Measurements from ENCODE around the gene MGAT4D. TPM values are rescaled to one million over a fixed set of nuclear protein-coding genes. Genes with fewer than 3 reads are reported as not detected.

MGAT4D gene
- total RNA-seq, 1 donor from 2014 or later: not detected

DNA sequence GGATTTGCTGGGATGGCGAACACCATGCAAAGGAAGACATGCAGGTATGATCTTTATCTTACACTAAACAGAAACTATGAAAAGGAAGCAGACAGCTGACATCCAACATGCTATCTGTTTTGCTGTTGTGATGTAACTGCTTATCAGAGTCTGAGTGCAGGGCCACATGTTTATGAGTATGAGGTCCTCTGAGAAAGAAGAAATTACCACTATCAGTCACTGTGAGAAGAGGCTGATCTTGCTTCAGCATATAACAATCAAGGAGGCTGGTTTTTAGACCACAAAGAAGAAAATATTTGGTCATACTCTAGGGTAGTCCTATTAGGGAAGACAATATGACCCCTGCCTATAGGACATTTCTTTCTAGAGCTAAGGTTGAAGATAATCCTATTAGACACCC is 89.1 kb downstream of the MGAT4D start:
- DNase-seq (ENCODE audit: low spot score, unreplicated experiment): no peak
- Mint-ChIP-seq H3K4me3 (ENCODE audit: low read depth) (no peak overlapping the region), H3K27me3 (no peaks in the 10 kb centered on the region), H3K9me3 (ENCODE audit: low read depth) (peaks cover 6% of the 10 kb centered on the region), H3K27ac (no peak overlapping the region), H3K36me3 (ENCODE audit: insufficient read depth) (peaks cover 5% of the 10 kb centered on the region), H3K4me1 (ENCODE audit: low read depth) (peaks cover 6% of the 10 kb centered on the region)
- TF ChIP-seq, protein P1, sequence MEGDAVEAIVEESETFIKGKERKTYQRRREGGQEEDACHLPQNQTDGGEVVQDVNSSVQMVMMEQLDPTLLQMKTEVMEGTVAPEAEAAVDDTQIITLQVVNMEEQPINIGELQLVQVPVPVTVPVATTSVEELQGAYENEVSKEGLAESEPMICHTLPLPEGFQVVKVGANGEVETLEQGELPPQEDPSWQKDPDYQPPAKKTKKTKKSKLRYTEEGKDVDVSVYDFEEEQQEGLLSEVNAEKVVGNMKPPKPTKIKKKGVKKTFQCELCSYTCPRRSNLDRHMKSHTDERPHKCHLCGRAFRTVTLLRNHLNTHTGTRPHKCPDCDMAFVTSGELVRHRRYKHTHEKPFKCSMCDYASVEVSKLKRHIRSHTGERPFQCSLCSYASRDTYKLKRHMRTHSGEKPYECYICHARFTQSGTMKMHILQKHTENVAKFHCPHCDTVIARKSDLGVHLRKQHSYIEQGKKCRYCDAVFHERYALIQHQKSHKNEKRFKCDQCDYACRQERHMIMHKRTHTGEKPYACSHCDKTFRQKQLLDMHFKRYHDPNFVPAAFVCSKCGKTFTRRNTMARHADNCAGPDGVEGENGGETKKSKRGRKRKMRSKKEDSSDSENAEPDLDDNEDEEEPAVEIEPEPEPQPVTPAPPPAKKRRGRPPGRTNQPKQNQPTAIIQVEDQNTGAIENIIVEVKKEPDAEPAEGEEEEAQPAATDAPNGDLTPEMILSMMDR (IDR thresholded peaks at IDR 0.05; ENCODE audit: unreplicated experiment): no peak

- H3K4me1 Mint-ChIP-seq (ENCODE audit: low read depth): peaks cover 6% of the 10 kb centered on the region
- no peak for DNase-seq (ENCODE audit: low spot score, unreplicated experiment)
- peaks cover 5% of the 10 kb centered on the region for H3K36me3 Mint-ChIP-seq (ENCODE audit: insufficient read depth)
- H3K27ac Mint-ChIP-seq: no peak overlapping the region
- peaks cover 6% of the 10 kb centered on the region for H3K9me3 Mint-ChIP-seq (ENCODE audit: low read depth)
- H3K27me3 Mint-ChIP-seq: no peaks in the 10 kb centered on the region
- H3K4me3 Mint-ChIP-seq (ENCODE audit: low read depth): no peak overlapping the region
- TF ChIP-seq, protein P1 (IDR thresholded peaks at IDR 0.05; ENCODE audit: unreplicated experiment): no peak
Measured at GRCh38 chr4:140406292-140406691, 91.8 kb downstream of the MGAT4D start.

GRCh38 chr4:140400111-140400510 is 98.0 kb downstream of the MGAT4D start:
- H3K36me3 Mint-ChIP-seq (ENCODE audit: insufficient read depth): peaks cover 3% of the 10 kb centered on the region

GRCh38 chr4:140395668-140396067 is 102.4 kb downstream of the MGAT4D start:
- TF ChIP-seq, protein P1 (IDR thresholded peaks at IDR 0.05; ENCODE audit: unreplicated experiment): no peak
- Mint-ChIP-seq H3K27ac (no peak overlapping the region), H3K4me1 (ENCODE audit: low read depth) (no peaks in the 10 kb centered on the region), H3K9me3 (ENCODE audit: low read depth) (no peaks in the 10 kb centered on the region), H3K4me3 (ENCODE audit: low read depth) (no peak overlapping the region), H3K36me3 (ENCODE audit: insufficient read depth) (peaks cover 5% of the 10 kb centered on the region), H3K27me3 (no peaks in the 10 kb centered on the region)
- no peak for DNase-seq (ENCODE audit: low spot score, unreplicated experiment)

More at GRCh38 chr4:140400111-140400510, 98.0 kb downstream of the MGAT4D start:
- Mint-ChIP-seq H3K27ac (no peak overlapping the region), H3K27me3 (no peaks in the 10 kb centered on the region), H3K4me3 (ENCODE audit: low read depth) (no peak overlapping the region), H3K4me1 (ENCODE audit: low read depth) (no peaks in the 10 kb centered on the region), H3K9me3 (ENCODE audit: low read depth) (no peaks in the 10 kb centered on the region)
- TF ChIP-seq, protein P1 (IDR thresholded peaks at IDR 0.05; ENCODE audit: unreplicated experiment): no peak
- no peak for DNase-seq (ENCODE audit: low spot score, unreplicated experiment)

Other genes starting within 250 kb of the MGAT4D start
- 95.6 and 97.2 TPM in 2 replicates for gene SCOC, start 124.6 kb downstream of the MGAT4D start, total RNA-seq
- gene CLGN, start 70.6 kb downstream of the MGAT4D start, total RNA-seq: 9.9 and 10.8 TPM in 2 replicates
- 66.7 and 69.3 TPM in 2 replicates for gene ELMOD2, start 25.9 kb upstream of the MGAT4D start, total RNA-seq
- gene UCP1, start 70.7 kb upstream of the MGAT4D start, total RNA-seq: not detected in 2 replicates

Measured in progenitor cell of endocrine pancreas (in vitro differentiated cells).